Liver (tissue), 3 donors: ENCODE results near the gene RING1.

Experiments used
- ATF3 ChIP-seq: IDR thresholded peaks from 2 replicates; pipeline ENCODE4 v1.6.1; 2016; ENCODE audit warnings: antibody characterized with exemption
- CTCF ChIP-seq: fragments of 150-350 bp; IDR thresholded peaks from 2 replicates; pipeline ENCODE4 v1.5.1; 2017; ENCODE audit warnings: improper control_type of control experiment, low read depth, low read length; ENCODE audit not compliant: missing input control
- EGR1 ChIP-seq, 2 donors: IDR thresholded peaks; 2 replicates each; pipeline ENCODE4 v1.6.1; 2016 to 2018; ENCODE audit warnings: antibody characterized with exemption in 2 of 2, low read depth in 2 of 2
- HNF4A ChIP-seq, 2 donors: conservative IDR thresholded peaks; 2 replicates each; pipeline ENCODE4 v1.6.1; 2016; ENCODE audit warnings: antibody characterized with exemption in 2 of 2, mild to moderate bottlenecking in 2 of 2
- JUND ChIP-seq, 2 donors: IDR thresholded peaks; 2 replicates each; pipeline ENCODE4 v1.6.1; 2016; ENCODE audit warnings: antibody characterized with exemption in 2 of 2
- MAX ChIP-seq: IDR thresholded peaks from 2 replicates; pipeline ENCODE4 v1.6.1; 2016; ENCODE audit warnings: antibody characterized with exemption
- REST ChIP-seq: IDR thresholded peaks from 2 replicates; pipeline ENCODE4 v1.6.1; 2016; ENCODE audit warnings: antibody characterized with exemption, mild to moderate bottlenecking
- TAF1 ChIP-seq: conservative IDR thresholded peaks from 2 replicates; pipeline ENCODE4 v1.6.1; 2016; ENCODE audit warnings: antibody characterized with exemption, mild to moderate bottlenecking
- donor health status: healthy.
- donor health status: healthy.

- TF ChIP-seq CTCF, result no peak
- TF ChIP-seq ATF3, result no peak
- no peak for TF ChIP-seq JUND (IDR thresholded peaks at IDR 0.05)
- no peak for TF ChIP-seq EGR1 (IDR thresholded peaks at IDR 0.05; ENCODE audit: low read depth in 2 of 2)
- no peak for TF ChIP-seq REST
- TF ChIP-seq TAF1, result no peak
- TF ChIP-seq MAX, result no peak
- TF ChIP-seq HNF4A (conservative IDR thresholded peaks at IDR 0.05), result no peak
These were observed 43.2 kb downstream of the RING1 start for GRCh38 chr6:33251395-33252012.
